Type B pancreatic cell (in vitro differentiated cells): Measurements from ENCODE around the gene SEMA3E. TPM values are rescaled to one million over a fixed set of nuclear protein-coding genes. Genes with fewer than 3 reads are reported as not detected.
"Not testable (repeated sequence)": the region's sequence is repeated elsewhere in the genome, so short reads cannot be mapped to it uniquely, and the experiment has no call there.

Experiments
- DNase-seq: peaks from one replicate; pipeline ENCODE4 v3.0.0; 2021; ENCODE audit warnings: mixed read lengths; ENCODE audit not compliant: unreplicated experiment; ENCODE audit errors: extremely low spot score
- H3K27ac Mint-ChIP-seq: 2 replicates; pipeline ENCODE4 v1.8.0; 2021; ENCODE audit warnings: mild to moderate bottlenecking, mixed read lengths
- H3K27me3 Mint-ChIP-seq: 2 replicates; pipeline ENCODE4 v1.8.0; 2021; ENCODE audit warnings: mixed read lengths
- H3K36me3 Mint-ChIP-seq: 2 replicates; pipeline ENCODE4 v1.8.0; 2021; ENCODE audit warnings: mixed read lengths
- H3K4me1 Mint-ChIP-seq: one replicate; pipeline ENCODE4 v1.8.0; 2021; ENCODE audit warnings: mixed read lengths; ENCODE audit not compliant: unreplicated experiment
- H3K4me3 Mint-ChIP-seq: 2 replicates; pipeline ENCODE4 v1.8.0; 2021; ENCODE audit warnings: mild to moderate bottlenecking, mixed read lengths
- H3K9me3 Mint-ChIP-seq: 2 replicates; pipeline ENCODE4 v1.8.0; 2021; ENCODE audit warnings: mixed read lengths
- total RNA-seq: library from RNA; stranded (reverse); gene quantifications from 2 replicates; pipeline ENCODE4 v1.2.1, GENCODE V29; 2021; ENCODE audit warnings: low replicate concordance
- TF ChIP-seq, protein P1 (sequence below): fragments of 200-600 bp; sonication (generic); conservative IDR thresholded peaks from 2 replicates; pipeline ENCODE4 v1.5.0; 2021; ENCODE audit warnings: antibody characterized with exemption, mild to moderate bottlenecking

The SEMA3E gene
- total RNA-seq, 1 donor from 2014 or later: 27.7 TPM

GRCh38 chr7:83466187-83466923 is 182.6 kb downstream of the SEMA3E start:
- peaks cover 7% of the 10 kb centered on the region for H3K4me1 Mint-ChIP-seq
- H3K9me3 Mint-ChIP-seq: no peaks in the 10 kb centered on the region
- TF ChIP-seq, protein P1, sequence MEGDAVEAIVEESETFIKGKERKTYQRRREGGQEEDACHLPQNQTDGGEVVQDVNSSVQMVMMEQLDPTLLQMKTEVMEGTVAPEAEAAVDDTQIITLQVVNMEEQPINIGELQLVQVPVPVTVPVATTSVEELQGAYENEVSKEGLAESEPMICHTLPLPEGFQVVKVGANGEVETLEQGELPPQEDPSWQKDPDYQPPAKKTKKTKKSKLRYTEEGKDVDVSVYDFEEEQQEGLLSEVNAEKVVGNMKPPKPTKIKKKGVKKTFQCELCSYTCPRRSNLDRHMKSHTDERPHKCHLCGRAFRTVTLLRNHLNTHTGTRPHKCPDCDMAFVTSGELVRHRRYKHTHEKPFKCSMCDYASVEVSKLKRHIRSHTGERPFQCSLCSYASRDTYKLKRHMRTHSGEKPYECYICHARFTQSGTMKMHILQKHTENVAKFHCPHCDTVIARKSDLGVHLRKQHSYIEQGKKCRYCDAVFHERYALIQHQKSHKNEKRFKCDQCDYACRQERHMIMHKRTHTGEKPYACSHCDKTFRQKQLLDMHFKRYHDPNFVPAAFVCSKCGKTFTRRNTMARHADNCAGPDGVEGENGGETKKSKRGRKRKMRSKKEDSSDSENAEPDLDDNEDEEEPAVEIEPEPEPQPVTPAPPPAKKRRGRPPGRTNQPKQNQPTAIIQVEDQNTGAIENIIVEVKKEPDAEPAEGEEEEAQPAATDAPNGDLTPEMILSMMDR: no peak
- DNase-seq: no peak
- H3K27ac Mint-ChIP-seq: peak overlapping the region; percentile 36
- no peaks in the 10 kb centered on the region for H3K36me3 Mint-ChIP-seq
- no peak overlapping the region for H3K4me3 Mint-ChIP-seq
- H3K27me3 Mint-ChIP-seq: peaks cover 6% of the 10 kb centered on the region

DNA sequence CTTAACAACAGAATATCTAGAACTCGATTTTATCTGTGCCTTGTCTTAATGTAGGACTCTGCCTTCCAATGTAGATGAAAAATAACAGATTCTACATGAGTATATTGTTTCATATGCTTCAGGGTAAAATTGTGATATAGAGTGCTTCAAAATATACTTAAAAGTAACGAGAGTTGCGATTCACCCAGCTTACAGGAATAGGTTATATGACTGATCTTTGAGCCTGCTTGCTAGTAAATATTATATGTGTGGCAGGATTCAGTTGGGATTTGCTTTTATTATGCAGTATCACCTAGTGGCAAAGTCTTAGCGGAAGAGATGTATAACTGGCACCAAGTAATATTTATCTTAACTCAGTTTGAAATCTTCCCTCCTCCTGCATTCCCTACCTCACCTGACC is 183.3 kb downstream of the SEMA3E start:
- Mint-ChIP-seq H3K4me3 (no peak overlapping the region), H3K36me3 (peaks cover 3% of the 10 kb centered on the region), H3K9me3 (peaks cover 7% of the 10 kb centered on the region), H3K27me3 (peaks cover 13% of the 10 kb centered on the region), H3K4me1 (peaks cover 7% of the 10 kb centered on the region), H3K27ac (no peak overlapping the region)
- TF ChIP-seq, protein P1: no peak
- no peak for DNase-seq

DNA sequence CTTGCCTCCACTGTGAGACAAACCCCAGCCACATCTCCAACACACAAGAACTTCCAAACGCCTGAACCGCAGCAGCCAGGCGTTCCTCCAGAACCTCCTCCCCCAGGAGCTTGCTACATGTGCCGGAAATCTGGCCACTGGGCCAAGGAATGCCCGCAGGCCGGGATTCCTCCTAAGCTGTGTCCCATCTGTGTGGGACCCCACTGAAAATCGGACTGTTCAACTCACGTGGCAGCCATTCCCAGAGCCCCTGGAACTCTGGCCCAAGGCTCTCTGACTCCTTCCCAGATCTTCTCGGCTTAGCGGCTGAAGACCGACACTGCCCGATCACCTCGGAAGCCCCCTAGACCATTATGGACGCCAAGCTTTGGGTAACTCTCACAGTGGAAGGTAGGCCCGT is 187.1 kb downstream of the SEMA3E start:
- peaks cover 26% of the 10 kb centered on the region for H3K27me3 Mint-ChIP-seq
- not testable (repeated sequence) for DNase-seq, H3K4me3 Mint-ChIP-seq, H3K27ac Mint-ChIP-seq, H3K4me1 Mint-ChIP-seq, H3K36me3 Mint-ChIP-seq
- H3K9me3 Mint-ChIP-seq: peaks cover 11% of the 10 kb centered on the region

DNA sequence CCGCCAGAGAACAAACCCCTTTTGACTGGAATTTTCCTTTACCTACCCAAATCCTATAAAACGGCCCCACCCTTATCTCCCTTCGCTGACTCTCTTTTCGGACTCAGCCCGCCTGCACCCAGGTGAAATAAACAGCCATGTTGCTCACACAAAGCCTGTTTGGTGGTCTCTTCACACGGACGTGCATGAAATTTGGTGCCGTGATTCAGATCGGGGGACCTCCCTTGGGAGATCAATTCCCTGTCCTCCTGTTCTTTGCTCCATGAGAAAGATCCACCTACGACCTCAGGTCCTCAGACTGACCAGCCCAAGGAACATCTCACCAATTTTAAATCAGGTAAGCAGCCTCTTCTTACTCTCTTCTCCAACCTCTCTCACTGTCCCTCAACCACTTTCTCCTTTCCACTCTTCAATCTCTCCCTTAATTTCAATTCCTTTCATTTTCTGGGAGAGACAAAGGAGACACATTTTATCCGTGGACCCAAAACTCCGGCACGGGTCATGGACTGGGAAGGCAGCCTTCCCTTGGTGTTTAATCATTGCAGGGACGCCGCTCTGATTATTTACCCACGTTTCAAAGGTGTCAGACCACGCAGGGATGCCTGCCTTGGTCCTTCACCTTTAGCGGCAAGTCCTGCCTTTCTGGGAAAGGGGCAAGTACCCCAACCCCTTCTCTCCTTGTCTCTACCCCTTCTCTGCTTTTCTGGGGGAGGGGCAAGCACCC is 188.8 kb downstream of the SEMA3E start:
- peaks cover 26% of the 10 kb centered on the region for H3K27me3 Mint-ChIP-seq
- peaks cover 11% of the 10 kb centered on the region for H3K9me3 Mint-ChIP-seq
- not testable (repeated sequence) for H3K4me1 Mint-ChIP-seq, H3K4me3 Mint-ChIP-seq, H3K27ac Mint-ChIP-seq, H3K36me3 Mint-ChIP-seq, DNase-seq

DNA sequence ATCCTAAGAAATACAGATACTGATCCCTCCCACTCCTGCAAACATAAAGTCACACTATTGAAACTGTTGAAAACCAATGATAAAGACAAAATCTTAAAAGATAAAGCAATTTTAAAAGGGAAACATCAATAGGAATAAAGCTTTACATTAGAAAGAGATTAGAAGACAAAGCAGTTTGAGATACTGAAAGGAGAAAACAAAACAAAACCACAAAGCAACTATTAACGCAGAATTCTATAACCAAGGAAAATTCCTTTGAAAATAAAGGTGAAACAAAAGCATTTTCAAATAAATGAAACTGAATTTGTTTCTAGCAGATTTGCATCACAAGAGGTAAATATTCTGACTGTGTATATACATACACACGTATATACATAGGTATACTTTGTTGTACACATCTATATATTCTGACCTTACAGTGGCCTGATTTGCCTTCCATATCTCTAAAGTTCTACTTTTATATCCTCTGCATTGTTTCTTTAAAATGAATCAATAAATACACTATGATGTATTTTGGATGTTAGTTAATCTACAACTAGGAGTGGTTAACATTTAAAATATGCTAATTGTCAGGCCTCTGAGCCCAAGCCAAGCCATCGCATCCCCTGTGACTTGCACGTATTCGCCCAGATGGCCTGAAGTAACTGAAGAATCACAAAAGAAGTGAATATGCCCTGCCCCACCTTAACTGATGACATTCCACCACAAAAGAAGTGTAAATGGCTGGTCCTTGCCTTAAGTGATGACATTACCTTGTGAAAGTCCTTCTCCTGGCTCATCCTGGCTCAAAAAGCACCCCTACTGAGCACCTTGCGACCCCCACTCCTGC is 189.6 kb downstream of the SEMA3E start:
- H3K4me3 Mint-ChIP-seq, H3K27ac Mint-ChIP-seq, DNase-seq, H3K4me1 Mint-ChIP-seq, H3K36me3 Mint-ChIP-seq: not testable (repeated sequence)
- peaks cover 26% of the 10 kb centered on the region for H3K27me3 Mint-ChIP-seq
- peaks cover 11% of the 10 kb centered on the region for H3K9me3 Mint-ChIP-seq

DNA sequence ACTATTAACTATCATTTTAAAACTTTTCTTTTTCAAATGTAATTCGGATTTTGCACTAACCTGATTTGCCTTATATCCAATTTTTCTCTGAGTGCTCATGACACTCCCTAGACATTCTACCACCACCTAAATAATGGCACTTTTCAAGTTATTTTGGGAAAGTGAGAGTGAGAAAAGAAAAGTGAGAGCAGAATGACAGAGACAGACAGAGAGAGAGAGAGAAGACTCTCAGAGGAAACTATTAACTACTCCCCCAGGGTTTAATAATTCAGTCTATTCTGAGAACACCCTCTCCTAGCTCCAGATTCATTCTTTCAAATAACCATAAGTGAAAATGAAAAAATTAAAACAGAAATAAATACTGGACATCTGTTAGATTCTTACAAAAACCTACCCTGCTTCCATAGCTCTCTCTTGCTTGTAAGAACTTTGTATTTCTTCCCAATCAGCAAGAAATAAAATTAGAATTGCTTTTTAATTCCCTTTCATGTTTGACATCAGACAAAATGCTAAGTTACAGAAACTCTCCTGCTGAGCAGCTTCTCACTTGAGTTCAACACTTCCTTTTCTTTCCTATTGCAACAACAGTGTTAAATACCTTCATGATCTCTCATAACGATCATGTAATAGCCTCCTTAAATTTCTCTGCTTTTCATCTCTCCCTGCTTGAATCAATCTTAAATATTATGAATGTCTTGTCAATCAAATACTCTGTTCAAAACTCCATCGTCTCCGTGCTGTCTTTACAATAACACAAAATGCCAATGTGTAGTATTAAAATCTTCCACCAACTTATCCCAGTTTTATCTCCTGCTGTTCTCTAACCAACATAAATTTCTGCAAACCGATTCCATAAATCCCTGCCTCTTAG is 191.7 kb downstream of the SEMA3E start:
- Mint-ChIP-seq H3K4me1 (peaks cover 7% of the 10 kb centered on the region), H3K9me3 (peaks cover 11% of the 10 kb centered on the region), H3K36me3 (peaks cover 6% of the 10 kb centered on the region), H3K27ac (no peak overlapping the region), H3K27me3 (peaks cover 26% of the 10 kb centered on the region), H3K4me3 (no peak overlapping the region)
- no peak for DNase-seq
- TF ChIP-seq, protein P1: no peak
